ENCODE measurements around the gene AKNAD1.

GRCh38 chr1:108843390-108844137, 13.3 kb downstream of the AKNAD1 start:
- no peak for TF ChIP-seq GATA2 (IDR thresholded peaks at IDR 0.05; ENCODE audit: low read depth, low read length)
- no peak for TF ChIP-seq GATA3 (IDR thresholded peaks at IDR 0.05; ENCODE audit: low read depth, low read length)

Measured in SH-SY5Y (cell line).